Neuronal stem cell (in vitro differentiated cells): Measurements from ENCODE around the gene POLR1A.

ENCODE experiments used
- DNase-seq: peaks from one replicate; pipeline ENCODE4 v3.0.0-alpha.2; 2013; ENCODE audit warnings: low spot score
- H2AFZ ChIP-seq: one replicate; pipeline ENCODE4 v1.6.1; 2013; ENCODE audit warnings: mild to moderate bottlenecking, low read length, inconsistent platforms
- H2AK5ac ChIP-seq: 2 replicates; pipeline ENCODE4 v1.6.1; 2013; ENCODE audit warnings: low read depth, mild to moderate bottlenecking, inconsistent platforms, low read length, moderate library complexity, mixed read lengths
- H2BK120ac ChIP-seq: 2 replicates; pipeline ENCODE4 v1.6.1; 2013; ENCODE audit warnings: low read depth, mild to moderate bottlenecking, inconsistent platforms, low read length, moderate library complexity, mixed read lengths
- H2BK12ac ChIP-seq: one replicate; pipeline ENCODE4 v1.6.1; 2013; ENCODE audit warnings: low read length, inconsistent platforms
- H2BK15ac ChIP-seq: 2 replicates; pipeline ENCODE4 v1.6.1; 2013; ENCODE audit warnings: mild to moderate bottlenecking, low read length, inconsistent platforms, mixed read lengths
- H2BK5ac ChIP-seq: one replicate; pipeline ENCODE4 v1.6.1; 2013; ENCODE audit warnings: inconsistent platforms, mild to moderate bottlenecking, low read length, moderate library complexity
- H3K14ac ChIP-seq: one replicate; pipeline ENCODE4 v1.6.1; 2013; ENCODE audit warnings: low read length, inconsistent platforms
- H3K18ac ChIP-seq: 2 replicates; pipeline ENCODE4 v1.6.1; 2013; ENCODE audit warnings: low read length, inconsistent platforms
- H3K23ac ChIP-seq: 2 replicates; pipeline ENCODE4 v1.6.1; 2013; ENCODE audit warnings: low read depth, mild to moderate bottlenecking, mixed read lengths, low read length, inconsistent platforms; ENCODE audit not compliant: poor library complexity
- H3K27ac ChIP-seq: replicated peaks from 3 replicates; pipeline ENCODE4 v1.5.1; 2013; ENCODE audit warnings: low read length, inconsistent platforms
- H3K27me3 ChIP-seq, 3 experiments: 2 replicates each; pipeline ENCODE4 v1.6.1; 2013; ENCODE audit warnings: low read length in 3 of 3, mild to moderate bottlenecking in 2 of 3, inconsistent platforms in 1 of 3, low read depth in 1 of 3, mixed read lengths in 1 of 3, moderate library complexity in 1 of 3; ENCODE audit not compliant: control insufficient read depth in 3 of 3, insufficient read depth in 3 of 3
- H3K36me3 ChIP-seq, 2 donors: replicated peaks in 1 of 2; 2 replicates each; pipeline ENCODE4 v1.6.1; 2013; ENCODE audit warnings: low read length in 2 of 2; ENCODE audit not compliant: control insufficient read depth in 2 of 2, insufficient read depth in 2 of 2
- H3K4ac ChIP-seq: 2 replicates; pipeline ENCODE4 v1.6.1; 2013; ENCODE audit warnings: inconsistent platforms, mild to moderate bottlenecking, low read length, moderate library complexity
- H3K4me1 ChIP-seq, 2 donors: 1 replicate in 1 of 2; 2 replicates in 1 of 2; pipeline ENCODE4 v1.6.1; 2013; ENCODE audit warnings: low read length in 2 of 2, low read depth in 1 of 2; ENCODE audit not compliant: control insufficient read depth in 2 of 2, insufficient read depth in 1 of 2
- H3K4me2 ChIP-seq: one replicate; pipeline ENCODE4 v1.6.1; 2013; ENCODE audit warnings: mild to moderate bottlenecking, low read length, inconsistent platforms; ENCODE audit not compliant: insufficient read depth, poor library complexity, severe bottlenecking
- H3K4me3 ChIP-seq, 2 donors: 2 replicates each; pipeline ENCODE4 v1.5.1; 2013; ENCODE audit warnings: low read length in 2 of 2, mild to moderate bottlenecking in 2 of 2, inconsistent platforms in 1 of 2, moderate library complexity in 1 of 2
- H3K79me1 ChIP-seq: one replicate; pipeline ENCODE4 v1.6.1; 2013; ENCODE audit warnings: low read depth, mild to moderate bottlenecking, inconsistent platforms, low read length, moderate library complexity
- H3K9ac ChIP-seq: one replicate; pipeline ENCODE4 v1.6.1; 2013; ENCODE audit warnings: mild to moderate bottlenecking, low read depth, low read length, inconsistent platforms; ENCODE audit not compliant: poor library complexity
- H3K9me3 ChIP-seq, 2 donors: replicated peaks in 1 of 2; 2 replicates each; pipeline versions ENCODE3 to v1.6.1; 2013; ENCODE audit warnings: low read length in 2 of 2, mild to moderate bottlenecking in 2 of 2, inconsistent platforms in 1 of 2, low read depth in 1 of 2, mixed read lengths in 1 of 2, moderate library complexity in 1 of 2; ENCODE audit not compliant: control insufficient read depth in 2 of 2, insufficient read depth in 1 of 2
- H4K8ac ChIP-seq: one replicate; pipeline ENCODE4 v1.6.1; 2013; ENCODE audit warnings: low read depth, mild to moderate bottlenecking, inconsistent platforms, low read length, moderate library complexity
- H4K91ac ChIP-seq: one replicate; pipeline ENCODE4 v1.6.1; 2013; ENCODE audit warnings: low read length, low read depth, mild to moderate bottlenecking, inconsistent platforms; ENCODE audit not compliant: poor library complexity
- WGBS, 2 donors: extraction: QIAGEN DNeasy Blood & Tissue Kit; methylation state at CpG; one replicate each; pipeline ENCODE4 v1.1.7; 2013; ENCODE audit warnings: missing lambda C conversion rate in 2 of 2, mixed read lengths in 1 of 2; ENCODE audit not compliant: insufficient read length in 2 of 2, insufficient replicate concordance in 1 of 2; ENCODE audit errors: extremely low coverage in 2 of 2; 5-methylcytosine and 5-hydroxymethylcytosine counted together

The POLR1A gene

DNA sequence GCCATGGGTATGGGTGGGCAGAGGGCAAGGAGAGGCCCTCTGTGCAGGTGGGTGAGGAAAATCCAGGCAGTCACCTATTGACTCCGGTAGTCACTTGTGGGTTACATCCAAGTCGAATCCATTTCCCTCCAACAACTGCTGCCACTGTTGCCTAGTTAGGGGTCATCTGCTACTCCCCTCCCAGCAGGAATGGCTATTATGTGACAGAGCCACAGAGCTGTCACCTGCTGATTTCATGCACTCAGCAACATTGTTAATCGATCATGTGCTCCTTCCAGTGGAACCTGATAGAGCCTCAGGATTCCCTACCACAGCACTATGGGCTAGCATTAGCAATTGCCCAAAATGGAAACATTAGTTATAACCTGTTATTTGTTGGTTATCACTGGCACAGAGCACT, 31.4 kb downstream of the POLR1A start:
- H3K4me1 ChIP-seq: peaks cover 0 to 1% of the 10 kb centered on the region in 2 donors
- no peak overlapping the region for H3K9ac ChIP-seq
- H3K18ac ChIP-seq: no peak overlapping the region
- peaks cover 64 to 97% of the 10 kb centered on the region in 2 donors for H3K36me3 ChIP-seq
- peaks cover 5% of the 10 kb centered on the region for H3K79me1 ChIP-seq
- no peak overlapping the region for H3K4ac ChIP-seq
- no peak overlapping the region for H2AK5ac ChIP-seq
- no peak overlapping the region for H2BK120ac ChIP-seq
- H3K27ac ChIP-seq: no peak overlapping the region
- H2BK15ac ChIP-seq: no peak overlapping the region
- H3K14ac ChIP-seq: no peak overlapping the region
- no peak overlapping the region for H2BK5ac ChIP-seq
- no peak overlapping the region for H3K4me3 ChIP-seq
- H4K91ac ChIP-seq: no peak overlapping the region
- H3K27me3 ChIP-seq: no peaks in the 10 kb centered on the region
- no peaks in the 10 kb centered on the region for H3K9me3 ChIP-seq
- H3K23ac ChIP-seq: no peak overlapping the region
- no CpG with 5 or more reads among the region's 3 CpGs for WGBS, 2 donors
- H3K4me2 ChIP-seq: no peak overlapping the region
- H4K8ac ChIP-seq: no peak overlapping the region
- H2AFZ ChIP-seq: no peak overlapping the region
- no peak overlapping the region for H2BK12ac ChIP-seq
- DNase-seq: no peak

GRCh38 chr2:86073225-86073624, 32.5 kb downstream of the POLR1A start:
- Histone ChIP-seq H3K18ac (no peak overlapping the region), H3K4me1 (peaks cover 0 to 1% of the 10 kb centered on the region in 2 donors), H2BK15ac (no peak overlapping the region), H2AK5ac (no peak overlapping the region), H2BK5ac (no peak overlapping the region), H3K27me3 (no peaks in the 10 kb centered on the region), H4K8ac (no peak overlapping the region), H3K9me3 (no peaks in the 10 kb centered on the region), H3K36me3 (peaks cover 68 to 97% of the 10 kb centered on the region in 2 donors), H2BK12ac (no peak overlapping the region), H4K91ac (no peak overlapping the region), H2AFZ (no peak overlapping the region), H2BK120ac (no peak overlapping the region), H3K4ac (no peak overlapping the region), H3K79me1 (peaks cover 6% of the 10 kb centered on the region), H3K23ac (no peak overlapping the region), H3K27ac (no peak overlapping the region), H3K14ac (no peak overlapping the region), H3K4me3 (no peak overlapping the region), H3K4me2 (no peak overlapping the region), H3K9ac (no peak overlapping the region)
- no CpG with 5 or more reads among the region's 1 CpG for WGBS, 2 donors
- no peak for DNase-seq

- no CpG with 5 or more reads among the region's 9 CpGs for WGBS, 2 donors
- Histone ChIP-seq H2BK15ac (no peak overlapping the region), H3K36me3 (peaks cover 65 to 96% of the 10 kb centered on the region in 2 donors), H3K27me3 (no peaks in the 10 kb centered on the region), H3K14ac (no peak overlapping the region), H3K18ac (no peak overlapping the region), H3K23ac (no peak overlapping the region), H2AK5ac (no peak overlapping the region), H4K91ac (no peak overlapping the region), H3K9ac (no peak overlapping the region), H2BK120ac (no peak overlapping the region), H2AFZ (no peak overlapping the region), H3K4me1 (peaks cover 0 to 1% of the 10 kb centered on the region in 2 donors), H2BK12ac (no peak overlapping the region), H3K27ac (no peak overlapping the region), H4K8ac (no peak overlapping the region), H3K4me2 (no peak overlapping the region), H3K4me3 (no peak overlapping the region), H2BK5ac (no peak overlapping the region), H3K4ac (no peak overlapping the region), H3K79me1 (peaks cover 8% of the 10 kb centered on the region), H3K9me3 (no peaks in the 10 kb centered on the region)
- DNase-seq: no peak
These were observed 33.3 kb downstream of the POLR1A start for GRCh38 chr2:86072271-86072858.

DNA sequence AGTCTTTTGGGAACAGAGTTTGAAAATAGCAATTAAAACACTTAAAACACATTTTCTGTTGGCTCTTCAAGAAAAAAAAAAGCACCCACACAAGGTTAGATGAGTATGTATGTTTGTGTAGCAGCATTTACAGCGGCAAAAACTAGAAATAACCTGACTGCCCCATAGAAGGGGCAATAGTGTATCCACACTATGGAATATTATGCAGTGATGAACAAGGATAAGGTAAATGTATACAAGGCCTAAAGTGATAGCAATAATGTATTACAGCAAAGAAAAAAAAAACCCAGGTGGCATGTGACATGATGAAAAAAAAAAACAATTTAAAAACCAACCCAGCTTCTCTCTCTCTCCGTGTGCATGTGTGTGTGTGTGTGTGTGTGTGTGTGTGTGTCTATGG, 34.8 kb downstream of the POLR1A start:
- Histone ChIP-seq H2BK12ac (no peak overlapping the region), H3K27me3 (no peaks in the 10 kb centered on the region), H3K4me1 (peaks cover 0 to 1% of the 10 kb centered on the region in 2 donors), H3K14ac (no peak overlapping the region), H3K9me3 (no peaks in the 10 kb centered on the region), H3K18ac (no peak overlapping the region), H3K79me1 (peaks cover 8% of the 10 kb centered on the region), H4K91ac (no peak overlapping the region), H3K36me3 (peaks cover 53 to 96% of the 10 kb centered on the region in 2 donors), H3K4ac (no peak overlapping the region), H2BK5ac (no peak overlapping the region), H3K4me3 (no peak overlapping the region), H3K9ac (no peak overlapping the region), H2AFZ (no peak overlapping the region), H2BK15ac (no peak overlapping the region), H2BK120ac (no peak overlapping the region), H3K23ac (no peak overlapping the region), H3K27ac (no peak overlapping the region), H2AK5ac (no peak overlapping the region), H3K4me2 (no peak overlapping the region), H4K8ac (no peak overlapping the region)
- DNase-seq: no peak
- no CpG with 5 or more reads among the region's 2 CpGs for WGBS, 2 donors
